IgD-negative memory B cell (primary cell): ENCODE results near the gene DEFB129. TPM values are rescaled to one million over a fixed set of nuclear protein-coding genes. Genes with fewer than 3 reads are reported as not detected.
A peak's percentile ranks its signal among the peaks of the same experiment; 100 is the strongest.
"Not testable (repeated sequence)": the region's sequence is repeated elsewhere in the genome, so short reads cannot be mapped to it uniquely, and the experiment has no call there.

ENCODE experiments used
- H3K27ac Mint-ChIP-seq, 3 donors: one replicate each; pipeline ENCODE4 v1.8.0; 2020 to 2022; ENCODE audit warnings: mild to moderate bottlenecking in 3 of 3, mixed read lengths in 3 of 3, moderate library complexity in 1 of 3
- H3K27me3 Mint-ChIP-seq: one replicate; pipeline ENCODE4 v1.8.0; 2021; ENCODE audit warnings: mixed read lengths
- H3K36me3 Mint-ChIP-seq: one replicate; pipeline ENCODE4 v1.8.0; 2020; ENCODE audit warnings: mild to moderate bottlenecking, mixed read lengths
- H3K4me1 Mint-ChIP-seq, 3 donors: one replicate each; pipeline ENCODE4 v1.8.0; 2020 to 2022; ENCODE audit warnings: mixed read lengths in 3 of 3, mild to moderate bottlenecking in 1 of 3
- H3K4me3 Mint-ChIP-seq, 4 donors: one replicate each; pipeline ENCODE4 v1.8.0; 2020 to 2022; ENCODE audit warnings: mild to moderate bottlenecking in 4 of 4, mixed read lengths in 4 of 4, moderate library complexity in 3 of 4
- H3K9me3 Mint-ChIP-seq, 3 donors: one replicate each; pipeline ENCODE4 v1.8.0; 2020 to 2021; ENCODE audit warnings: mixed read lengths in 3 of 3, mild to moderate bottlenecking in 1 of 3
- polyA plus RNA-seq: library from polyadenylated mRNA; unstranded; fragments of 300-500 nt; fragmentation: Illumina TruSeq; gene quantifications from one replicate; pipeline ENCODE4 v1.2.3, GENCODE V29; 2021

DEFB129 gene, protein sequence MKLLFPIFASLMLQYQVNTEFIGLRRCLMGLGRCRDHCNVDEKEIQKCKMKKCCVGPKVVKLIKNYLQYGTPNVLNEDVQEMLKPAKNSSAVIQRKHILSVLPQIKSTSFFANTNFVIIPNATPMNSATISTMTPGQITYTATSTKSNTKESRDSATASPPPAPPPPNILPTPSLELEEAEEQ
- polyA plus RNA-seq: not detected

DNA sequence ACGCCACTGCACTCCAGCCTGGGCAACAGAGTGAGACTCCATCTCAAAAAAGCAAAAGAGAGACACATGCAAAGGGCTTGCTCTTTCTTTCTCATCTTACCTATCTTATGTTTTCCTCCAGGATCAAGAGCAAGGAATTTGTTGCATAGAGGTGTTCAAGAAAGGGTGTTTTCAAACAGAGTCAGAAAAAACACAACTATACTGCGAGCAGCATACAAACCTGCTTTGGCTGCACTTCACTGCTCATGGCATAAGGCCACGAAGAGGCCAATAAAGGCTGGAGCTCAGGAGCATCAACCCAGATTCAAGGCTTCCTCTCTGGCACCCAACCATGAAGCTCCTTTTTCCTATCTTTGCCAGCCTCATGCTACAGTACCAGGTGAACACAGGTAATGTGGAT is at the start of gene DEFB129:
Gene DEFB129, plus strand, starts transcription at position 301 of the 400 bp plus-strand sequence. Its CDS starts 31 bp downstream, at position 332.
- Mint-ChIP-seq H3K4me1 (peaks cover 6 to 18% (median 16%) of the 10 kb centered on the region in 3 donors), H3K4me3 (peak within 1 kb of the TSS in 2 of 4 donors; percentile 49 to 61), H3K36me3 (peaks cover 1% of the 10 kb centered on the region), H3K27me3 (no peaks in the 10 kb centered on the region), H3K27ac (peak within 1 kb of the TSS in 2 of 3 donors; percentile 23 to 68), H3K9me3 (peaks cover 0 to 2% (median 0%) of the 10 kb centered on the region in 3 donors)

DNA sequence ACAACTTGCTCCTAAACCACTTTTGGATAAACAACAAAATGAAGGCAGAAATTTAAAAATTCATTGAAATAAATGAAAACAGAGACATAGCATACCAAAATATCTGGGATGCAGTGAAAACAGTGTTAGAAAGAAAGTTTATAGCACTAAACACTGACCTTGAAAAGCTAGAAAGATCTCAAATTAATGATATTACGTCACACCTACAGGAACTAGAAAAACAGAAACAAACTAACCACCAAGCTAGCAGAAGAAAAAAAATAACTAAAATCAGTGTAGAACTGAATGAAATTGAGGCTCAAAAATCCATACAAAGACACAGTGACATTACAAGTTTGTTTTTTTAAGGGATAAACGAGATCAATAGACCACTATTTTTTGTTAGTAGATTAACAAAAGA is 42.8 kb upstream of the DEFB129 start:
- no peak overlapping the region for H3K27ac Mint-ChIP-seq
- peaks cover 8 to 18% (median 17%) of the 10 kb centered on the region in 3 donors for H3K9me3 Mint-ChIP-seq
- H3K4me3 Mint-ChIP-seq: no peak overlapping the region
- no peaks in the 10 kb centered on the region for H3K4me1 Mint-ChIP-seq
- H3K27me3 Mint-ChIP-seq: peaks cover 13% of the 10 kb centered on the region
- peaks cover 1% of the 10 kb centered on the region for H3K36me3 Mint-ChIP-seq

DNA sequence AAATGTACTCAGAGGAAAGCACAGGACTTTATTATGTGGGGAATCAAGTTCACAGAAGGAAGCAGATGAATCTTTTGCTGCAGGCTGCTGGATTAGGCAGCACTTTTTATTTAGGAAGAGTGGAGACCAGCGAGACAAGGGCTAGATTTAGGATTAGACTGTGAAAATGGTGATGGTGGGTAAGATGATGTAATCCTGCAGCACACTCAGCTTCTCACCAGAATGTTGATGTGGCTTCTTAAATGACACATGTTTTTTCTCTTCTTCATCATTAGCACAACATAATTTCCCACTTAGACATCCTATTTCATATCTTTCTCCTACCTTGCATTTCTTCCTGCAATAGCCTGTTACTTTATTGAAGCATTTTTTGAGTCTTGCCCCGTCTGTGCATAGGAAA is 39.3 kb upstream of the DEFB129 start:
- no peaks in the 10 kb centered on the region for H3K4me1 Mint-ChIP-seq
- H3K27me3 Mint-ChIP-seq: peaks cover 9% of the 10 kb centered on the region
- H3K27ac Mint-ChIP-seq: no peak overlapping the region
- H3K36me3 Mint-ChIP-seq: peaks cover 1% of the 10 kb centered on the region
- no peak overlapping the region for H3K4me3 Mint-ChIP-seq
- peaks cover 7 to 19% (median 18%) of the 10 kb centered on the region in 3 donors for H3K9me3 Mint-ChIP-seq

DNA sequence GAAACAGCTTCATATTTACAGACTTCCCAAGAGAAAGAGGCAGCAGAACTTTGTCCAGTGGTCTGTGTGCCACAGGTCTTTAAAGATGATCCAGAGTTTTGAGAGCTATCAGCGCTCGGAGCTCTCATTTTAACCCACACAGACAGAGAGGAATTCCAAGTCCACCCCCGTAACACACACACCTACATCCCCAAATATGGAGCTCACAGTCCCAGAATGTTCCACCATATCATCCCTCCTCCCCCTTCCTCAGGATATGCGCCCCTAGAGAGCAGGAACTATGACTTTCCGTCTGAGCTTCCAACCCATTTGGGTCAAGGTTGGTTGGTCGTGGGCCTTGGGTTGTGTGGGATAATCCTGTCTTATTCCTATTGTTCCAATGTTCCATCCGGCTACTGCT is 37.4 kb upstream of the DEFB129 start, which contains the start of gene DEFB128:
Gene DEFB128, minus strand, starts transcription at position 101 of the 400 bp plus-strand sequence. Its CDS starts 88 bp downstream, at position 13.
- Mint-ChIP-seq H3K27me3 (peaks cover 6% of the 10 kb centered on the region), H3K4me3 (no peak within 1 kb of the TSS)

DNA sequence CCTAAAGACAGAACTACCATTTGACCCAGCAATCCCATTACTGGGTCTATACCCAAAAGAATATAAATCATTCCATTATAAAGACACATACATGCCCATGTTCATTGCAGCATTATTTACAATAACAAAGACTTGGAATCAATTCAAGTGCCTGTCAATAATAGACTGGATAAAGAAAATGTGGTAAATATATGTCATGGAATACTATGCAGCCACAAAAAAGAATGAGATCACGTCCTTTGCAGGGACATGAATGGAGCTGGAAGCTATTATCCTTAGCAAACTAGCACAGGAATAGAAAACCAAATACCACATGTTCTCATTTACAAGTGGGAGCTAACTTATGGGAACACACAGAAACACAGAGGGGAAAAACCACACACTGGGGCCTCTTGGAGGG is 28.8 kb upstream of the DEFB129 start:
- Mint-ChIP-seq H3K4me3 (no peak overlapping the region), H3K9me3 (peaks cover 0 to 6% (median 0%) of the 10 kb centered on the region in 3 donors), H3K4me1 (no peaks in the 10 kb centered on the region), H3K27ac (no peak overlapping the region), H3K36me3 (no peaks in the 10 kb centered on the region), H3K27me3 (peaks cover 12% of the 10 kb centered on the region)

More for the DNA sequence above, 37.4 kb upstream of the DEFB129 start, which contains the start of gene DEFB128:
- no peaks in the 10 kb centered on the region for H3K4me1 Mint-ChIP-seq
- no peak within 1 kb of the TSS for H3K27ac Mint-ChIP-seq
- H3K36me3 Mint-ChIP-seq: peaks cover 1% of the 10 kb centered on the region
- H3K9me3 Mint-ChIP-seq: peaks cover under 1 to 12% (median 5%) of the 10 kb centered on the region in 3 donors

DNA sequence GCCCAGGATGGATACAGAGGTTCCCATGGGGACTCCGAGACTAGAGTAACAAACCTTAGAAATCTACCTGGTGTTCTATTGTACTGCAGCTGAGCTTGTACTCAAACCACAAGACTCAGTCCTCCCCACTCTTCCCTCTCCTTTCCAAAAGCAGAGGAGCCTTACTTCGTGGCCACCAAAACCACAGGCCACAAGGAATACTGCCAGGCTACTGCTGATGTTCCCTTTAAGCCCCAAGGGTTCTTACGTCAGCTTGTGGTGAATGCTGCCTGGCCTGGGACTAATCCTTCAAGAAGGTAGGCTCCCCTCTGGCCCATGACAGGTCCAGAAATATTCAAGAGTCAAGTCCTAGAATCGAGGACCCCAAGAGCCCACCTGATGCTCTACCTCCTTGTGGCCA is 27.1 kb upstream of the DEFB129 start:
- peak overlapping the region in 1 of 4 donors; percentile 24 for H3K4me3 Mint-ChIP-seq
- H3K9me3 Mint-ChIP-seq: peaks cover 0 to 6% (median 0%) of the 10 kb centered on the region in 3 donors
- no peaks in the 10 kb centered on the region for H3K36me3 Mint-ChIP-seq
- H3K27ac Mint-ChIP-seq: no peak overlapping the region
- H3K27me3 Mint-ChIP-seq: peaks cover 14% of the 10 kb centered on the region
- no peaks in the 10 kb centered on the region for H3K4me1 Mint-ChIP-seq

DNA sequence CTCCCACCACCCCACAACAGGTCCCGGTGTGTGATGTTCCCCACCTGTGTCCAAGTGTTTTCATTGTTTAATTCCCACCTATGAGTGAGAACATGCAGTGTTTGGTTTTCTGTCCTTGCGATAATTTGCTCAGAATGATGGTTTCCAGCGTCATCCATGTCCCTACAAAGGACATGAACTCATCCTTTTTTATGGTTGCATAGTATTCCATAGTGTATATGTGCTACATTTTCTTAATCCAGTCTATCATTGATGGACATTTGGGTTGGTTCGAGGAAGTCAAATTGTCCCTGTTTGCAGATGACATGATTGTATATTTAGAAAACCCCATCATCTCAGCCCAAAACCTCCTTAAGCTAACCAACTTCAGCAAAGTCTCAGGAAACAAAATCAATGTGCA is 23.4 kb upstream of the DEFB129 start:
- H3K27me3 Mint-ChIP-seq, H3K27ac Mint-ChIP-seq, H3K4me1 Mint-ChIP-seq, H3K4me3 Mint-ChIP-seq, H3K9me3 Mint-ChIP-seq, H3K36me3 Mint-ChIP-seq: not testable (repeated sequence)

DNA sequence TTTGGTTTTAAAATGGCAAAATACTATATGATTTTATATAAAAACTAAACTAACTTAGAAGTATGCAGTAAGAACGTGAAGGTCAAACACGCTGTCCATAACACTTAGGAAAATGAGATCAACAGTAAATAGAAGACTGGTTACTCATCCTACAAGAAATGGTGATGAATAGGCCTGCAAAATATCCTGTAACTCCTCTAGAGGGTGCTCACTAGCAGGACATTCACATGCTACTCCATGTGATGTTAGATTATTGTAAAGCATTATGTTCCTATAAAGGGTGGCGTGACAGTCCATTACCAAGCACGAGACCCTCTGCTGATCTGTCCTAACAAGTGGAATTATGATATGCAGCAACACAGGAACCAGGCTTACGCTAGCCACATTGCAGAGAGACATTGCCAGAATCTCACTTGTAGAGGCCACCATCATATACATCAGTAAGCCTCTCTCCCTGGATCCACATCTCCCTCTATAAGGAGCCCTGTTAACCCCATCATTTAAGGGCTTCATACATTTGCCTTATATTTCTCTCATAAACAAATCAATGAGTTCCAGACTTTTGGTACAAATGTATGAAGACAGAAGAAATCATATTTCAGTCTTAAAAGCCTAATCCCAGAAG is 18.0 kb upstream of the DEFB129 start:
- Mint-ChIP-seq H3K4me3 (no peak overlapping the region), H3K27me3 (no peaks in the 10 kb centered on the region), H3K27ac (no peak overlapping the region), H3K36me3 (no peaks in the 10 kb centered on the region), H3K4me1 (no peaks in the 10 kb centered on the region), H3K9me3 (no peaks in the 10 kb centered on the region)

DNA sequence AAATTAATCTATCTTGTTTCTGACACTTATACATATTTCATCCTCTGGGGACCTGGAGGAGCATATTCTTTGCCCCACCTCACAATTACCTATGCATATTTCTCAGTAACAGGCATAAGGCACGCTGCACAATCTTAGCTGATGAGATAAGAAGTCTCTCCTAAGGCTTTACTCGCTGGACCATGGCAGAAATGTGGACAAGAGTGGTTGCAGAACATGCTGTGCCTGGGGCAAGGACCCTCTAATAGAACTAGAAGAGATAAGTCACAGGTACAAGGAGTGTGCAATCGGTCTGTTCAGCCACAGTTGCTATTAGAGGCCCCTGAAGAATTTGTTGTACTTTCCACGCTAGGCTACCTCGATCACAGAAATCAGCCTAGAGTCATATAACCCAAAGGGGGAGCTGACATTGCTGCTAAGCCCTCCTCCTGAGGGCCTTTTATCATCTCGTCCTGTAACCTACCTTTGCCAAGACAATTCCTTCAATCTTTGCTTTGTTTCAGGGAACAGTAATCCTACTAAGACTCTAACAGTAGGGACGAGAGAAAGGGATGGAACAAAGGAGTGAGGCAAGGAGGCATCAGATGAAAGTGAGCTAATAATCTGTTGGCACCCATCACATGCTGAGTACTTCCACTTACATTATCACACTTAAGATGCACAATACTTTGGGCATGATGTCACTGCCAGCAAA is 16.1 kb upstream of the DEFB129 start:
- H3K27ac Mint-ChIP-seq: no peak overlapping the region
- no peaks in the 10 kb centered on the region for H3K27me3 Mint-ChIP-seq
- no peak overlapping the region for H3K4me3 Mint-ChIP-seq
- H3K36me3 Mint-ChIP-seq: no peaks in the 10 kb centered on the region
- no peaks in the 10 kb centered on the region for H3K4me1 Mint-ChIP-seq
- H3K9me3 Mint-ChIP-seq: no peaks in the 10 kb centered on the region

DNA sequence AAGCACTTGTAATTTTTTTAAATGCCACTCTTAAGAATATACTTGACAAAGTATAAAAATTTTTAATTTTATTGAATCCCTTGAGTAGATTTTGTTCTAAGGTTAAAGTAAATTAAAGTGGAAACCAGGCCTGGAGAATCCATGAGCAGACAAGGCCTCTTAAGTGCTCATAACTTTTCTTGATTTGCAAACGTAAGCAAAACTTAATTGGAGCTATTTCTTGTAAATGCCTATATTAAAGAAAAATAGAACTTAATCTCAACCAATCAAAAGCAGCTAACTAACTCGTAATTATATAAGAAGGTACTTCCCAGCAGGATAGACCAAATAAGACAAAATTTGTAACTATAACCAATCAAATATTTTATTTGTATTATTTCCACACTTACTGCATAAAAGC is 12.7 kb upstream of the DEFB129 start:
- no peak overlapping the region for H3K4me3 Mint-ChIP-seq
- H3K27me3 Mint-ChIP-seq: peaks cover 16% of the 10 kb centered on the region
- H3K27ac Mint-ChIP-seq: no peak overlapping the region
- no peaks in the 10 kb centered on the region for H3K36me3 Mint-ChIP-seq
- no peaks in the 10 kb centered on the region for H3K9me3 Mint-ChIP-seq
- no peaks in the 10 kb centered on the region for H3K4me1 Mint-ChIP-seq

DNA sequence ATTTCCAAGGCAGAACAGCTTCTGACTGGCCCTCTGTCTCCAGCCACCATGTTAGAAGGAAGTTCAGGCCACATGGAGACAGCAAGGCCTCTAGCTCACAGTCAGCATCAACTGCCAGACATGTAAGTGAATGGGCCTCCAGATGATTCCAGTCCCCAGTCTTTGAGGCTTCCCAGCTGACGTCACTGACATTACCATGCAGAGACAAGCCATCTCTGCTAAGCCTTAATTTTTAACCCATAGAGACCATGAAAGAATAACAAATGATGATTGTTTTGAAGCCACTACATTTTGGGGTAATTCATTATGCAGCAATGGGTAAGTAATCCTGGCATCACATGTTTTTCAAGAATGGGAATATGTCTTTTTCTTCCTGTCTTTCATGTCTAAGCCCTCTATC is 11.3 kb upstream of the DEFB129 start:
- no peaks in the 10 kb centered on the region for H3K4me1 Mint-ChIP-seq
- H3K27ac Mint-ChIP-seq: no peak overlapping the region
- peaks cover 21% of the 10 kb centered on the region for H3K27me3 Mint-ChIP-seq
- H3K36me3 Mint-ChIP-seq: no peaks in the 10 kb centered on the region
- peaks cover 0 to 3% (median 0%) of the 10 kb centered on the region in 3 donors for H3K9me3 Mint-ChIP-seq
- no peak overlapping the region for H3K4me3 Mint-ChIP-seq

DNA sequence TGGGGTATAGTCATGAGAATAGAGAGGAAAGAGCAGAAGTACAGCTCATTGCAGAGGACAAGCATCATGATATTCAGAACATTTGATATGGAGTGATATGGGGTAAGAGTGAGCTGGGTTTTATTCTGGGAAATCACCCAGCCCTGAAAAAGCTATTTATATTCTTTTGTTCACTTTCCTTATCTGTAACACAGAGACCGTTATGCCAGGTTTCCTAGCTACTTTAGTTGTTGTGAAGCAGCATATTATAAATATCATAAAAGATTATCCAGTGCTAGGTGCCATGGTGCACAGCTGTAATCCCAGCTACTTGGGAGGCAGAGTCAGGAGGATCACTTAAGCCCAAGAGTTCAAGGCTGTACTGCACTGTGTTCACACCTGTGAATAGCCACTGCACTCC is 9.8 kb upstream of the DEFB129 start:
- H3K4me3 Mint-ChIP-seq: no peak overlapping the region
- peaks cover 0 to 4% (median 0%) of the 10 kb centered on the region in 3 donors for H3K9me3 Mint-ChIP-seq
- no peaks in the 10 kb centered on the region for H3K36me3 Mint-ChIP-seq
- H3K4me1 Mint-ChIP-seq: no peaks in the 10 kb centered on the region
- peaks cover 21% of the 10 kb centered on the region for H3K27me3 Mint-ChIP-seq
- H3K27ac Mint-ChIP-seq: no peak overlapping the region

DNA sequence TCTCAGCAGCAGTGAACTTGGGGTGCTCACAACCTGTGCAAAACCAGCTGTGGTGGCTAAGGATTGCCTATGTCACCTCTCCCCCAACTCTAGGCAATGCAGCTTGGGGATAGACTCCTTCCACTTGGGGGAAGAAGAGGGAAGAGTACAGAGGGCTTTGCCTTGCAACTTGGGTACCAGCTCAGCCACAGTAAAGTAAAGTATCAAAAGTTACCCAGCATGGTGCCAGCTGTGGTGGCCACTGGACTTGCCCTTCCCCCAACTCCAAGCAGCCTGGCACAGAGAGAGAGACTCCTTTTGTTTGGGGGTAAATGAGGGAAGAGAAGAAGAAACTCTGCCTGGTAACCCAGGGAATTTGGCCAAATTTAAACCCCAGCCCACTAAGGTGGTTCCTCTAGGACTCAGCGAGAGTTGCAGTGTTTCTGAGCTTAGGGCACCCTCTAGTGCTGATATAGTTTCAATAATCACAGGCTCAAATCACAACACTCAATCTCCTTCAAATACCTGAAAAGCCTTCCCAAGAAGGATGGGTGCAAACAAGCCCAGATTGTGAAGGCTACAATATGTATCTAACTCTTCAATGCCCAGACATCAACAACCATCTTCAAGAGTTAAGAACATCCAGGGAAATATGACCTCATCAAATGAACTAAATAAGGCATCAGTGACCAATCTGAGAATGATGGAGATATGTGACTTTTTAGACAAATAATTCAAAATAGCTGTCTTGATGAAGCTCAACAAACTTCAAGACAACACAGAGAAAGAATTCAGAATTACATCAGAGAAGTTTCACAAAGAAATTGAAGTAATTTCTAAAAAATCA is 7.6 kb upstream of the DEFB129 start:
- no peaks in the 10 kb centered on the region for H3K36me3 Mint-ChIP-seq
- no peak overlapping the region for H3K4me3 Mint-ChIP-seq
- peaks cover 21% of the 10 kb centered on the region for H3K27me3 Mint-ChIP-seq
- peaks cover 0 to 4% (median 0%) of the 10 kb centered on the region in 3 donors for H3K9me3 Mint-ChIP-seq
- H3K4me1 Mint-ChIP-seq: no peaks in the 10 kb centered on the region
- H3K27ac Mint-ChIP-seq: no peak overlapping the region

DNA sequence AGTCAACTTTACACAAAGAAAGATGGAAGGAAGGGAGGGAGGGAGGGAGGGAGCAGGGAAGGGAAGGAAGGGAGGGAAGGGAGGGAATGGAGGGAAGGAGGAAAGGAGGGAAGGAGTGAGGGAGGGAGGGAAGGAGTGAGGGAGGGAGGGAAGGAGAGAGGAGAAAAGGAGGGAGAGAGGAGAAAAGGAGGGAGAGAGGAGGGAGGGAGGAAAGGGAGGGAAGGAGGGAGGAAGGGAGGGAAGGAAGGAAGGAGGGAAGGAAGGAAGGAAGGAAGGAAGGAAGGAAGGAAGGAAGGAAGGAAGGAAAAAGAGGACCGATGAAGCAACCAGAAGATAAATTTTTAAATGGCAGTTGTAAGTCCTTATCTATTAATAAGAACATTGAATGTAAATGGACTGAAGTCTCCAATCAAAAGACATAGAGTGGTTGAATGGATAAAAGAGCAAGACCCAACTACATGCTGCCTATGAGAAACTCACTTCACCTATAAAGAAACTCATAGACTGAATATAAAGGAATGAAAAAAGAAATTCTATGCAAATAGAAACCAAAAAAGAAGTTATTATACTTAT is 5.7 kb upstream of the DEFB129 start:
- Mint-ChIP-seq H3K36me3 (no peaks in the 10 kb centered on the region), H3K27me3 (peaks cover 20% of the 10 kb centered on the region), H3K9me3 (peaks cover 0 to 4% (median 0%) of the 10 kb centered on the region in 3 donors), H3K4me1 (peaks cover 0 to 6% (median 0%) of the 10 kb centered on the region in 3 donors), H3K4me3 (no peak overlapping the region), H3K27ac (no peak overlapping the region)
